ENCODE measurements around the gene STAT3. TPM values are rescaled to one million over a fixed set of nuclear protein-coding genes. Genes with fewer than 3 reads are reported as not detected.

The STAT3 gene
- total and polyA plus RNA-seq, 2 donors (not counting 1 experiment from before 2014, with no cell fraction given): 50.1 to 140 TPM

GRCh38 chr17:42274812-42275526, 113.3 kb downstream of the STAT3 start:
- Histone ChIP-seq H3K27me3 (replicated peaks in 1 of 4; ENCODE audit: control extremely low read depth in 1 of 4, control insufficient read depth in 3 of 4, insufficient read depth in 4 of 4, low read length in 3 of 4) (no peaks in the 10 kb centered on the region), H3K9me3 (ENCODE audit: control extremely low read depth in 1 of 3, control insufficient read depth in 2 of 3, insufficient read depth in 1 of 3, low read length in 2 of 3) (no peaks in the 10 kb centered on the region), H3K36me3 (replicated peaks in 1 of 2; ENCODE audit: control extremely low read depth in 1 of 2, control insufficient read depth in 1 of 2, extremely low read depth in 1 of 2, insufficient read depth in 2 of 2, low read length in 1 of 2) (no peaks in the 10 kb centered on the region), H2AFZ (ENCODE audit: insufficient read depth, low read depth, low read length, poor library complexity, severe bottlenecking) (peak overlapping the region; percentile 95), H3K4me2 (replicated peaks; ENCODE audit: low read depth, low read length, poor library complexity, severe bottlenecking) (peak overlapping the region; percentile 97), H3K79me2 (ENCODE audit: control insufficient read depth, insufficient read depth, low read length) (peaks cover 56% of the 10 kb centered on the region), H4K20me1 (ENCODE audit: control insufficient read depth, insufficient read depth, low read length, poor library complexity, severe bottlenecking) (no peaks in the 10 kb centered on the region), H3K4me3 (ENCODE audit: control extremely low read depth in 1 of 5, extremely low read depth in 1 of 5, insufficient read depth in 1 of 5, low read depth in 2 of 5, low read length in 4 of 5) (peak overlapping the region; percentile 73 to 86 (median 75)), H3K9ac (ENCODE audit: low read length) (peak overlapping the region; percentile 77), H3K4me1 (ENCODE audit: control insufficient read depth in 2 of 2, insufficient read depth in 2 of 2, low read length in 2 of 2) (peaks cover 44% of the 10 kb centered on the region in 2 donors), H3K27ac (ENCODE audit: low read length in 2 of 2) (peak overlapping the region in 1 of 2 donors; percentile 70)
- no peak for TF ChIP-seq CTCF (IDR thresholded peaks at IDR 0.05)
- no peak for TF ChIP-seq EZH2 (IDR thresholded peaks at IDR 0.05; ENCODE audit: borderline replicate concordance, insufficient read depth, low read depth, low read length, poor library complexity, severe bottlenecking)
- 12% methylated on average over 12 of the region's 13 CpGs for WGBS (ENCODE audit: insufficient coverage)
- peak overlapping the region; percentile 91 for H3K4me3 Mint-ChIP-seq
- ChIA-PET CTCF (interaction anchor here (1.1 to 3.5 kb wide), 5 partner anchors 15 to 131 kb away, joined by 3 to 21 read pairs (median 5); no protein-coding TSS in a partner anchor), POLR2A (interaction anchor here (0.7 to 1.7 kb wide), 4 partner anchors 14 to 31 kb away, joined by 3 to 11 read pairs (median 8); partner anchors contain the start of gene STAT5A)
- H3K9me3 Mint-ChIP-seq (ENCODE audit: insufficient read depth): no peaks in the 10 kb centered on the region
- DNase-seq: no peak
- no peak for ATAC-seq (ENCODE audit: low read depth)
- intact Hi-C loops (cut with micrococcal nuclease): loop anchor here (10.0 kb wide), 1 partner anchor 50 kb away; no protein-coding TSS in a partner anchor
- H3K4me1 Mint-ChIP-seq: peaks cover 61% of the 10 kb centered on the region
- H3K27ac Mint-ChIP-seq: peak overlapping the region; percentile 88
- H3K27me3 Mint-ChIP-seq: no peaks in the 10 kb centered on the region

GRCh38 chr17:42274253-42274542, 114.0 kb downstream of the STAT3 start:
- H3K4me1 Mint-ChIP-seq: peaks cover 64% of the 10 kb centered on the region
- Histone ChIP-seq H3K36me3 (replicated peaks in 1 of 2; ENCODE audit: control extremely low read depth in 1 of 2, control insufficient read depth in 1 of 2, extremely low read depth in 1 of 2, insufficient read depth in 2 of 2, low read length in 1 of 2) (no peaks in the 10 kb centered on the region), H3K9me3 (ENCODE audit: control extremely low read depth in 1 of 3, control insufficient read depth in 2 of 3, insufficient read depth in 1 of 3, low read length in 2 of 3) (no peaks in the 10 kb centered on the region), H3K4me2 (replicated peaks; ENCODE audit: low read depth, low read length, poor library complexity, severe bottlenecking) (peak overlapping the region; percentile 97), H4K20me1 (ENCODE audit: control insufficient read depth, insufficient read depth, low read length, poor library complexity, severe bottlenecking) (no peaks in the 10 kb centered on the region), H3K9ac (ENCODE audit: low read length) (peak overlapping the region; percentile 77), H3K27me3 (replicated peaks in 1 of 4; ENCODE audit: control extremely low read depth in 1 of 4, control insufficient read depth in 3 of 4, insufficient read depth in 4 of 4, low read length in 3 of 4) (no peaks in the 10 kb centered on the region), H3K4me3 (ENCODE audit: control extremely low read depth in 1 of 5, extremely low read depth in 1 of 5, insufficient read depth in 1 of 5, low read depth in 2 of 5, low read length in 4 of 5) (peak overlapping the region in 1 of 5 experiments; percentile 86), H3K27ac (ENCODE audit: low read length in 2 of 2) (no peak overlapping the region), H3K79me2 (ENCODE audit: control insufficient read depth, insufficient read depth, low read length) (peaks cover 63% of the 10 kb centered on the region), H2AFZ (ENCODE audit: insufficient read depth, low read depth, low read length, poor library complexity, severe bottlenecking) (no peak overlapping the region), H3K4me1 (ENCODE audit: control insufficient read depth in 2 of 2, insufficient read depth in 2 of 2, low read length in 2 of 2) (peaks cover 44% of the 10 kb centered on the region in 2 donors)
- H3K27ac Mint-ChIP-seq: no peak overlapping the region
- intact Hi-C loops (cut with micrococcal nuclease): loop anchor here (10.0 kb wide), 1 partner anchor 49 kb away; no protein-coding TSS in a partner anchor
- no peak for DNase-seq
- H3K4me3 Mint-ChIP-seq: peak overlapping the region; percentile 91
- no peak for ATAC-seq (ENCODE audit: low read depth)
- TF ChIP-seq CTCF (IDR thresholded peaks at IDR 0.05): no peak
- TF ChIP-seq EZH2 (IDR thresholded peaks at IDR 0.05; ENCODE audit: borderline replicate concordance, insufficient read depth, low read depth, low read length, poor library complexity, severe bottlenecking): no peak
- POLR2A ChIA-PET: interaction anchor here (0.7 kb wide), 3 partner anchors 13 to 52 kb away, joined by 4 to 11 read pairs (median 7); no protein-coding TSS in a partner anchor
- H3K27me3 Mint-ChIP-seq: no peaks in the 10 kb centered on the region
- WGBS (ENCODE audit: insufficient coverage): 100% methylated on average over 2 of the region's 3 CpGs
- no peaks in the 10 kb centered on the region for H3K9me3 Mint-ChIP-seq (ENCODE audit: insufficient read depth)
- CTCF ChIA-PET: interaction anchor here (0.5 to 3.5 kb wide), 7 partner anchors 14 to 132 kb away, joined by 3 to 21 read pairs (median 5); no protein-coding TSS in a partner anchor

Data from B cell (primary cell).